Glutamatergic neuron (in vitro differentiated cells): ENCODE data around the gene TBC1D19. TPM values are rescaled to one million over a fixed set of nuclear protein-coding genes. Genes with fewer than 3 reads are reported as not detected.
"Not testable (repeated sequence)": the region's sequence is repeated elsewhere in the genome, so short reads cannot be mapped to it uniquely, and the experiment has no call there.

Experiments used
- DNase-seq: peaks from one replicate; pipeline ENCODE4 v3.0.0; 2022
- H3K27ac Mint-ChIP-seq: one replicate; pipeline ENCODE4 v1.8.0; 2020; ENCODE audit warnings: mild to moderate bottlenecking, mixed read lengths, inconsistent platforms; ENCODE audit not compliant: unreplicated experiment
- H3K27me3 Mint-ChIP-seq: one replicate; pipeline ENCODE4 v1.8.0; 2020; ENCODE audit warnings: mild to moderate bottlenecking, moderate library complexity, mixed read lengths, inconsistent platforms; ENCODE audit not compliant: unreplicated experiment
- H3K36me3 Mint-ChIP-seq: one replicate; pipeline ENCODE4 v1.8.0; 2020; ENCODE audit warnings: mild to moderate bottlenecking, mixed read lengths, inconsistent platforms; ENCODE audit not compliant: unreplicated experiment
- H3K4me1 Mint-ChIP-seq: one replicate; pipeline ENCODE4 v1.8.0; 2020; ENCODE audit warnings: mild to moderate bottlenecking, low read depth, mixed read lengths, inconsistent platforms; ENCODE audit not compliant: unreplicated experiment
- H3K4me3 Mint-ChIP-seq: one replicate; pipeline ENCODE4 v1.8.0; 2020; ENCODE audit warnings: mild to moderate bottlenecking, mixed read lengths, inconsistent platforms; ENCODE audit not compliant: unreplicated experiment
- H3K9me3 Mint-ChIP-seq: one replicate; pipeline ENCODE4 v1.8.0; 2020; ENCODE audit warnings: mild to moderate bottlenecking, moderate library complexity, mixed read lengths, inconsistent platforms; ENCODE audit not compliant: unreplicated experiment
- CTCF ChIP-seq: fragments of 200-600 bp; sonication (generic); IDR thresholded peaks from one replicate; pipeline ENCODE4 v1.5.0; 2021; ENCODE audit not compliant: partially characterized antibody, unreplicated experiment
- total RNA-seq: library from RNA; stranded (reverse); fragmentation: NEBNext Ultra II Directional; extraction: Animal tissue kit (Norgen Biotek cat#: 25700); gene quantifications from one replicate; pipeline ENCODE4 v1.2.1, GENCODE V29; 2021; ENCODE audit not compliant: unreplicated experiment

Gene TBC1D19
- total RNA-seq, 1 donor from 2014 or later, result 21.2 TPM

DNA sequence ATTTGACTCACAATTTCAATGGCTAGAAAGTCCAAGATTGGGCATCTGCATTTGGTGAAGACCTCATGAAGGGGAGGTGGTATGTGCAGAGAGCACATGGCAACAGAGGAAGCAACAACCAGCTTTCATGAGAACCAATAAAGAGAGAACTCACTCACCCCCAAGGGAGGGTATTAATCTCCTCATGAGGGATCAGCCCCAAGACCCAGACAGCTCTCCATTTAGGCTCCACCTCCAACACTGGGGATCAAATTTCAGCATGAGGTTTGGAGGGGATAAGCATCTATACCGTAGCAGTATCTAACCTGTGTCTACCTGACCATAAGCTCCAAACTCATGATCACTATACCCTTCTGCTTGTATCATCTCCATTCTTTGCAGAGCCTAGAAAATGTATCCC lies 9.3 kb upstream of the TBC1D19 start:
- DNase-seq, result no peak
- H3K27me3 Mint-ChIP-seq, result peaks cover 2% of the 10 kb centered on the region
- no peak overlapping the region for H3K27ac Mint-ChIP-seq
- no peak overlapping the region for H3K4me3 Mint-ChIP-seq
- peaks cover 1% of the 10 kb centered on the region for H3K9me3 Mint-ChIP-seq
- H3K36me3 Mint-ChIP-seq, result no peaks in the 10 kb centered on the region
- H3K4me1 Mint-ChIP-seq, result no peaks in the 10 kb centered on the region
- no peak for TF ChIP-seq CTCF

GRCh38 chr4:26576231-26576739 lies 7.6 kb upstream of the TBC1D19 start:
- no peaks in the 10 kb centered on the region for H3K36me3 Mint-ChIP-seq
- no peaks in the 10 kb centered on the region for H3K9me3 Mint-ChIP-seq
- H3K4me3 Mint-ChIP-seq, result no peak overlapping the region
- no peak overlapping the region for H3K27ac Mint-ChIP-seq
- TF ChIP-seq CTCF, result no peak
- no peaks in the 10 kb centered on the region for H3K4me1 Mint-ChIP-seq
- DNase-seq, result no peak
- no peaks in the 10 kb centered on the region for H3K27me3 Mint-ChIP-seq

DNA sequence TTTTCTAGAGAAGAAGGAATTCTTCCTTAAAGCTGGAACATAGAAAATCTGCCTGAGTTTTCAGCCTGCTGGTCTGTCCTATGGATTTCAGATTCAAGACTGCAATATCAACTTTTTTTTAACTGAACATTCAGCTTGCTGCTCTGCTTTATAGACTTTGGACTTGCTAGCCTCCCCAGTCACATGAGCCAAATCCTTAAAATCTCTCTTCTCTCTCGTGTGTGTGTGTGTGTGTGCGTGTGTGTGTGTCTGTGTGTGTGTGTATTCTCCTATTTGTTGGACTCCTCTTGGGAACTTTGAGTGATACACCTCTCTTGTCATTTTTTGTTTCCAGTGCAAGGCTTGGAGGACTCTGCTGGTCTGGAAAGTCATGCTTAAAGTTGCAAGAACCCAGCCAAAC lies 6.8 kb upstream of the TBC1D19 start:
- Mint-ChIP-seq H3K27me3 (no peaks in the 10 kb centered on the region), H3K4me3 (no peak overlapping the region), H3K4me1 (no peaks in the 10 kb centered on the region), H3K27ac (no peak overlapping the region), H3K36me3 (no peaks in the 10 kb centered on the region), H3K9me3 (no peaks in the 10 kb centered on the region)
- TF ChIP-seq CTCF, result no peak
- no peak for DNase-seq

- Mint-ChIP-seq H3K4me3 (no peak overlapping the region), H3K9me3 (peaks cover 1% of the 10 kb centered on the region), H3K27ac (no peak overlapping the region), H3K27me3 (peaks cover 3% of the 10 kb centered on the region), H3K36me3 (no peaks in the 10 kb centered on the region), H3K4me1 (peaks cover 7% of the 10 kb centered on the region)
- TF ChIP-seq CTCF, result no peak
- no peak for DNase-seq
Observed at GRCh38 chr4:26579169-26579568, 4.7 kb upstream of the TBC1D19 start.

- H3K4me1 Mint-ChIP-seq, result peaks cover 13% of the 10 kb centered on the region
- not testable (repeated sequence) for H3K9me3 Mint-ChIP-seq, DNase-seq, H3K27ac Mint-ChIP-seq, H3K4me3 Mint-ChIP-seq, H3K36me3 Mint-ChIP-seq, H3K27me3 Mint-ChIP-seq
Observed at GRCh38 chr4:26581341-26581740, 2.5 kb upstream of the TBC1D19 start.

- no peaks in the 10 kb centered on the region for H3K36me3 Mint-ChIP-seq
- peaks cover 6% of the 10 kb centered on the region for H3K9me3 Mint-ChIP-seq
- H3K27ac Mint-ChIP-seq, result peak overlapping the region; percentile 90
- peak overlapping the region; percentile 97 for H3K4me3 Mint-ChIP-seq
- DNase-seq, result no peak
- H3K27me3 Mint-ChIP-seq, result peaks cover 5% of the 10 kb centered on the region
- no peak for TF ChIP-seq CTCF
- peaks cover 13% of the 10 kb centered on the region for H3K4me1 Mint-ChIP-seq
Observed at GRCh38 chr4:26583538-26583864, 383 bp upstream of the TBC1D19 start.
